ENCODE results near the gene ATP5F1C.
A peak's percentile ranks its signal among the peaks of the same experiment; 100 is the strongest.
"Not testable (repeated sequence)": the region's sequence is repeated elsewhere in the genome, so short reads cannot be mapped to it uniquely, and the experiment has no call there.

Gene ATP5F1C

DNA sequence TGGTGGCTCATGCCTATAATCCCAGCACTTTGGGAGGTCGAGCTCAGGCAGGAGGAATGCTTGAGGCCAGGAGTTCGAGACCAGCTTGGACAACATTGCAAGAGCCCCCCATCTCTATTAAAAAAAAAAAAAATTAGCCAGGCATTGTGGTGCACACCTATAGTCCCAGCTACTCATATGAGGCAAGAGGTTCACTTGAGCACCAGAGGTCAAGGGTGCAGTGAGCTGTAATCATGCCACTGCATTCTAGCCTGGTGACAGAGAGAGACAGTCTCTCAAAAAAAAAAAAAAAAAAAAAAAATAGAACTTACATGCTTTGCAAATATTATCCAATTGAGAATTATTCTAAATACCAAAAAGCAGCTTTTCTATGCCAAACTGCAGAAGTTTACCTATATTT, 11.2 kb upstream of the ATP5F1C start:
- H3K4me3 ChIP-seq (ENCODE audit: low read depth, low read length), result no peak overlapping the region
- TF ChIP-seq, protein P1, sequence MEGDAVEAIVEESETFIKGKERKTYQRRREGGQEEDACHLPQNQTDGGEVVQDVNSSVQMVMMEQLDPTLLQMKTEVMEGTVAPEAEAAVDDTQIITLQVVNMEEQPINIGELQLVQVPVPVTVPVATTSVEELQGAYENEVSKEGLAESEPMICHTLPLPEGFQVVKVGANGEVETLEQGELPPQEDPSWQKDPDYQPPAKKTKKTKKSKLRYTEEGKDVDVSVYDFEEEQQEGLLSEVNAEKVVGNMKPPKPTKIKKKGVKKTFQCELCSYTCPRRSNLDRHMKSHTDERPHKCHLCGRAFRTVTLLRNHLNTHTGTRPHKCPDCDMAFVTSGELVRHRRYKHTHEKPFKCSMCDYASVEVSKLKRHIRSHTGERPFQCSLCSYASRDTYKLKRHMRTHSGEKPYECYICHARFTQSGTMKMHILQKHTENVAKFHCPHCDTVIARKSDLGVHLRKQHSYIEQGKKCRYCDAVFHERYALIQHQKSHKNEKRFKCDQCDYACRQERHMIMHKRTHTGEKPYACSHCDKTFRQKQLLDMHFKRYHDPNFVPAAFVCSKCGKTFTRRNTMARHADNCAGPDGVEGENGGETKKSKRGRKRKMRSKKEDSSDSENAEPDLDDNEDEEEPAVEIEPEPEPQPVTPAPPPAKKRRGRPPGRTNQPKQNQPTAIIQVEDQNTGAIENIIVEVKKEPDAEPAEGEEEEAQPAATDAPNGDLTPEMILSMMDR (IDR thresholded peaks at IDR 0.05; ENCODE audit: borderline replicate concordance, insufficient read depth, low read depth, low read length), result no peak

DNA sequence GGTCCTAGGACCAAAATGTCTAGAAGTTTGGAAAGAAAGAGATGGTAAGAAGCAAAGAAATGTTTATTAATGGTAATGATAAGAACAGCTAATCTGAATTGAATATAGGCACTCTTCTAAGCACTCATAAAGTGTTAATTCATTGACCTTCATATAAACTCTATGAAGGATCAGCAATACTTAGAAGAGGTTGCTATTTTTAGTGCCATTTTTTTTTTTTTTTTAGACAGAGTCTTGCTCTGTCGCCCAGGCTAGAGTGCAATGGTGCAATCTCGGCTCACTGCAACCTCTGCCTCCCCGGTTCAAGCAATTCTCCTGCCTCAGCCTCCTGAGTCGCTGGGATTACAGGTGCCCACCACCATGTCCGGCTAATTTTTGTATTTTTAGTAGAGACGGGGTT, 5.8 kb upstream of the ATP5F1C start:
- not testable (repeated sequence) for H3K4me3 ChIP-seq (ENCODE audit: low read depth, low read length)

- H3K4me3 ChIP-seq (ENCODE audit: low read depth, low read length), result no peak overlapping the region
- TF ChIP-seq, protein P1 (IDR thresholded peaks at IDR 0.05; ENCODE audit: borderline replicate concordance, insufficient read depth, low read depth, low read length), result no peak
Measured at GRCh38 chr10:7786430-7786829, 1.5 kb upstream of the ATP5F1C start.

DNA sequence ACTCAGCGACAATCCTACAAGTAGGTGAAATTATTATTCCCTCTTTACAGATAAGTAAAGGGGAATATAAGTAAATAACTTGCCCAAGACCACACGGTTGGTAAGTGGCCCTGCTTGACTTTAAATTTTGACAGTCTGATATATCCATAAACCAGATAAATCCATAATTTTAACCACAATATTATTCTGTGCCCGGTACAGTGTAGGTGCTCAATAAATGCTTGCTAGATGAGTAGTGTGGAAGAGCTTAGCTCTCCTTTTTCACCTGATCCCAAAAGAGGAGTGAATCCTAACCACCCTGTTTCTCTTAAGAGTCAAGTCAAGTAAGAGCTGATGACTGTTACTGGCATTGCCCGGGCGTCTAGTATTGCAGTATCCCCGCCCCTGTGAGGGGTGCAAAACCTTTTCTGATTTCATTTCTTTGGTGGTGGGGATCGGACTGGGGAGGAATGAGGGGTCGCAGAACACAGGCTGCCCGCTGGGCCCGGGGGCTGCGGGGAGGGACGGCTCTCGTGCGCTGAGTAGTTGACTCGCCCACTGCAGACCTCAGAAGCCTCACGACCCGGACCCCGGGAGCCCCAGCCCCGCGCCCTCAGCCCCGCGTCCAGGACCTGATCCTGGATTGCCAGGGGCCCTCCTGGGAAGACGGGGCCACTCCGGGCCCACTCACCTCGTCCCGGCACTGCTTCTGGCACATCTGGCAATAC, 674 bp upstream of the ATP5F1C start:
- peak overlapping the region; percentile 76 for H3K4me3 ChIP-seq (ENCODE audit: low read depth, low read length)
- TF ChIP-seq, protein P1 (IDR thresholded peaks at IDR 0.05; ENCODE audit: borderline replicate concordance, insufficient read depth, low read depth, low read length), result no peak

DNA sequence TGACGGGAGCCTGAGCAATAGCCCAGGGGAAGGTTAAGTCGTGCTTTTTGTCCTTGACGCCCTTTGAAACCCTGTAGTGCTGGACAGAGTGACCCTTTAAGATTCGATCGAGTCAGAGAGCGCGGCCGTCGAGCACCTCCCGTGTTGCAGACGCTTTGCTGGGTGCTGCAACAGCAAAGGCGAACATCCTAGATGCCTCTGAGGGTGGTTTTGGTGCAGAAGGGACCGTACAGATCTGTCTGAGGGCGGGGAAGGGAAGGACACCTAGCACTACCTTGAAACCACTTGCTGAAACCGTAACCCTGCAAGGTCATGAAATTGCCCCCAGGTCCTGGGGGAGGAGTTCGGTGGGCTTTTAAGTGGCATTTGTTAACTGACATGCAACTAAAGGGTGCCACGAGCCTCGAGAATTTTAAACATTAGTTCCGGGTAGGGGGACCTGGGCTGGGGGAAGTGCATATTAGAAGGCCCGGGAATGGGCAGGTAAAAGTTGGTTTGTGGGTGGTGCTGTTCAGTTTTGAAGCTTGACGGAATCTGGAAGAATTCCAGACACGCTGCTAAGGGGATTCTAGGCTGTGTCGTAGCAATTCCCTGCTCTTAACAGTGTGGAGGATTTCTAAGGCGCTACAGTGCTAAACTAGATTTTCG, 786 bp downstream of the ATP5F1C start:
- TF ChIP-seq, protein P1 (IDR thresholded peaks at IDR 0.05; ENCODE audit: borderline replicate concordance, insufficient read depth, low read depth, low read length), result no peak
- H3K4me3 ChIP-seq (ENCODE audit: low read depth, low read length), result peak overlapping the region; percentile 76

GRCh38 chr10:7789390-7789789, 1.4 kb downstream of the ATP5F1C start:
- TF ChIP-seq, protein P1 (IDR thresholded peaks at IDR 0.05; ENCODE audit: borderline replicate concordance, insufficient read depth, low read depth, low read length), result no peak
- H3K4me3 ChIP-seq (ENCODE audit: low read depth, low read length), result peak overlapping the region; percentile 76

DNA sequence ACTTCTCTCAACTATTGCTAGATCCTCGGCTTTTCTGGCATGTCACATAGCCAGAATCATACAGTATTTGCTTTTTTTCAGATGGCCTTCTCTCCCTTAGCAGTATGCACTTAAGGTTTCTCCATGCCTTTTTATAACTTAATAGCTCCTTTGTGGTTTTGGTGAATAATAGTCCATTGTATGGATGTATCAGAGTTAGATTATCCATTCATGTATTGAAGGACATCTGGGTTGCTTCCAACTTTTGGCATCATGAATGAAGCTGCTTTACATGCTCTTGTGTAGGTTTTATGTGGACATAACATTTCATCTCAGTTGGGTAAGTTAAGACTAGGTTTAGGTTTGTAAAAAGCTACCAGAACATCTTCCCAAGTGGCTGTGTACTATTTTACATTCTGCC, 4.6 kb downstream of the ATP5F1C start:
- TF ChIP-seq, protein P1 (IDR thresholded peaks at IDR 0.05; ENCODE audit: borderline replicate concordance, insufficient read depth, low read depth, low read length), result no peak
- no peak overlapping the region for H3K4me3 ChIP-seq (ENCODE audit: low read depth, low read length)

All from GM12875 (cell line).